GM12872 (cell line): ENCODE data around the gene GMCL1.

ENCODE experiments used
- CTCF ChIP-seq: IDR thresholded peaks from 3 replicates; pipeline ENCODE4 v1.5.1; 2011; ENCODE audit warnings: low read depth, mild to moderate bottlenecking, low read length, moderate library complexity; ENCODE audit not compliant: insufficient read depth

Gene GMCL1

DNA sequence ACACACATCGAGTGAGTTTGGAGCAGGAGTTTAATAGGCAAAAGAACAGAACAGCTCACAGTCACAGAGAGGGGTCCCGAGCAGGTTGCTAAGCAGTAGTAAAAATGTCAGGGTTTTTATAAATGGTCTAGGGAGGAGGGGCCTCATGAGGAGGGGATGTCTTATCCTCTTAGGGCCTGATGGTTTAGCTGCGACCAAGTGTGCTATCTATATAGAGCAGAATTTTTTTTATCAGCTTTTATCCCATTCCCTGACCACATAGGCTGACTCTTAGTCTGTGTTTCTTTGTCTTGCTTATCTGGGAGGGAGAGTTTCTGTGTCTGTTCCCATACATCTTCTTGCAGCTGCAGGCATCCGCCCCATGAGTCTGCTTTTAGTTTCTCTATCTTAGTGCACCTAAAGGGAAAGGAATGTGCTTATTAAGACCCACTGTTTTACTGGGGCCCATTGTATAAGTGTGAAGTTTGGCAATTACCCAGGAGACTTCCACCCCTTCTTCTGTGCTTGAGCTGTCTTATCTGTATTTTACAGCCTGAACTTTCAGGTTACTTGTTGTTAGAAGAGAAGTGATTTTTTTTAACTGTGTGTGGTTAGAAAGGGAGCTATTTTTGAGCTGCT is 30.4 kb upstream of the GMCL1 start:
- no peak for TF ChIP-seq CTCF

- no peak for TF ChIP-seq CTCF
These were observed 27.6 kb upstream of the GMCL1 start for GRCh38 chr2:69801745-69802290.

GRCh38 chr2:69804416-69804815 is 25.0 kb upstream of the GMCL1 start:
- no peak for TF ChIP-seq CTCF

DNA sequence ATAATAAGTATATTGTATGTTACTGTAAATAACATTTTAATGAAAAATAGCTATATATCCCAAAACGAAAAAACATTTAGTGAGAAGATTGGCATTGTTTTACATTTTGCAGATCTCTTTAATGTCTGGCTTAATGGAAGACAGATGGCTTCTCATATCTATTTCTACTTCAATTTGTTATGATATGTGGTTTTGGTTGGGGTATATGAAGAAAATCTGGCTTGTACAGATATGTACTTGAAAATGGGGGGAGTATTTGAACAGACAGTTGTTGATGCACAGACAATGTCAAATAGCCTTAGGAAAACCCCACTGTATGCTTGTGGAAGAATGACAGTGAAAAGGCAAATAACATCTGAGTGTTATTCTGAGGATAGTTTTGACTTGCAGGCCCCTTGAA is 23.6 kb upstream of the GMCL1 start:
- TF ChIP-seq CTCF = no peak

DNA sequence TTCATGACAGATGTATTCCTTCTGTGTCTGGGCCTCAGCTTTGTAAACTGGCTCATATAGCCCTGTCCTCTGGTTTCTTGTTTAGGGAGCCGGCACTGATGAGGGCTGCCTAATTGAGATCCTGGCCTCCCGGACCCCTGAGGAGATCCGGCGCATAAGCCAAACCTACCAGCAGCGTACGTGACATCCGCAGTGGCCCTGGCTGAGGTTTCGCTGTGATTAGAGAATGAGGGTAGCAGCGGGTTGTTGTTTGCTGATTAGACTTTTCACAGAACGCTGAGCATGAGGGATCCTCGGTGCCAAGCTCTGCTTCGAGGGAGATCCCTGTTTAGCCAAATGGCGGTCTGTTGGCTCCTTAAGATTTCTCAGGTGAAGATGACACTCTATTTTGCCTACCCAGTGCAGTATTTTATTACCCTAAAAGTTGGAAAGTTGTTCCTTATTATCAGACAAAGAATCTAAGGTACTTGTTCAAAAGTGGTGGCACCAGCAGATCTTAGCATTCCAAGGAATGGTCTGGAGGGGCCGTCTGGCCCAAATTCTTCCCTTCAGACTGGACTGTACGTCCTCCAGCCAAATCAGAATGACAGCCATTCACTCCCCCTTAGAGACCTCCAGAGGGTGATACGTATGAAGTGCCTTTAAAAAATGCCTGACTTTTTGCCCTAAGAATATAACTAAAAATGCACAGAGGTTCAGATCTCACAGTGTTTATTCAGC is 21.5 kb upstream of the GMCL1 start:
- no peak for TF ChIP-seq CTCF

- TF ChIP-seq CTCF = no peak
These were observed 18.9 kb upstream of the GMCL1 start for GRCh38 chr2:69810550-69810949.

- TF ChIP-seq CTCF = no peak
These were observed 18.4 kb upstream of the GMCL1 start for GRCh38 chr2:69811018-69811417.
